PC-3 (cell line): Measurements from ENCODE around the gene SNRNP70. TPM values are rescaled to one million over a fixed set of nuclear protein-coding genes. Genes with fewer than 3 reads are reported as not detected.
"Not testable (repeated sequence)": the region's sequence is repeated elsewhere in the genome, so short reads cannot be mapped to it uniquely, and the experiment has no call there.

ENCODE experiments used
- ATAC-seq: fragments of 200-7000 bp; cut with Tn5 transposase; 2 replicates; pipeline ENCODE4 v1.9.1; 2020; ENCODE audit warnings: mild to moderate bottlenecking, moderate library complexity
- BruUV-seq: library from RNA; stranded (reverse); fragments of 400-500 nt; replicated peaks from 2 replicates; lab custom pipeline; 2021; lab: Mats Ljungman, UMichigan
- CTCF ChIA-PET: fragments of 300-600 bp; sonication (Branson Sonifier 250); formaldehyde crosslinking; loops from one replicate; lab custom pipeline; 2022; ENCODE audit warnings: antibody characterized with exemption; lab: Charles Lee
- POLR2A ChIA-PET: fragments of 300-600 bp; sonication (Branson Sonifier 250); formaldehyde crosslinking; loops from one replicate; lab custom pipeline; 2022; ENCODE audit warnings: antibody characterized with exemption; ENCODE audit not compliant: unreplicated experiment; lab: Charles Lee
- DNase-seq: peaks from one replicate; pipeline ENCODE4 v3.0.0-alpha.2; 2015
- H2AFZ ChIP-seq: fragments of 300-600 bp; sonication (generic); 2 replicates; pipeline ENCODE4 v1.6.0; 2016; ENCODE audit warnings: antibody characterized with exemption, low read length
- H3F3A ChIP-seq: fragments of 300-600 bp; sonication (generic); one replicate; pipeline ENCODE4 v1.6.0; 2017; ENCODE audit warnings: antibody characterized with exemption, low read length, control low read depth, mild to moderate bottlenecking; ENCODE audit not compliant: unreplicated experiment
- H3K27ac ChIP-seq: fragments of 300-600 bp; sonication (generic); 2 replicates; pipeline ENCODE4 v1.5.1; 2016; ENCODE audit warnings: mild to moderate bottlenecking, low read length
- H3K27me3 ChIP-seq: fragments of 300-600 bp; sonication (generic); 2 replicates; pipeline ENCODE4 v1.6.1; 2016; ENCODE audit warnings: low read length, mixed read lengths
- H3K36me3 ChIP-seq: fragments of 300-600 bp; sonication (generic); 2 replicates; pipeline ENCODE4 v1.6.1; 2016; ENCODE audit warnings: low read depth, mixed run types, low read length, mixed read lengths
- H3K4me1 ChIP-seq: fragments of 300-600 bp; sonication (generic); 2 replicates; pipeline ENCODE4 v1.5.1; 2016; ENCODE audit warnings: low read length; ENCODE audit not compliant: insufficient read depth
- H3K4me2 ChIP-seq: fragments of 300-600 bp; sonication (generic); 2 replicates; pipeline ENCODE4 v1.6.0; 2016; ENCODE audit warnings: low read length
- H3K4me3 ChIP-seq: fragments of 300-600 bp; sonication (generic); 2 replicates; pipeline ENCODE4 v1.5.1; 2016; ENCODE audit warnings: mild to moderate bottlenecking, low read length, mixed read lengths
- H3K79me2 ChIP-seq: fragments of 300-600 bp; sonication (generic); 2 replicates; pipeline ENCODE4 v1.6.1; 2017; ENCODE audit warnings: low read length, mixed read lengths
- H3K9ac ChIP-seq: fragments of 300-600 bp; sonication (generic); 2 replicates; pipeline ENCODE4 v1.6.0; 2016; ENCODE audit warnings: mild to moderate bottlenecking, low read length
- H3K9me2 ChIP-seq: fragments of 300-600 bp; sonication (generic); replicated peaks from 2 replicates; pipeline ENCODE4 v1.6.1; 2016; ENCODE audit warnings: mixed run types, low read length, mixed read lengths
- H3K9me3 ChIP-seq: fragments of 300-600 bp; sonication (generic); 2 replicates; pipeline ENCODE4 v1.6.1; 2016; ENCODE audit warnings: low read length, mixed read lengths
- H4K20me1 ChIP-seq: fragments of 300-600 bp; sonication (generic); 2 replicates; pipeline ENCODE4 v1.6.1; 2016; ENCODE audit warnings: low read length, mixed read lengths
- CTCF ChIP-seq: fragments of 300-600 bp; sonication (generic); conservative IDR thresholded peaks from 2 replicates; pipeline ENCODE4 v1.5.1; 2017; ENCODE audit warnings: antibody characterized with exemption, low read depth, mild to moderate bottlenecking, low read length
- EZH2 ChIP-seq: fragments of 300-600 bp; sonication (generic); IDR thresholded peaks from one replicate; pipeline ENCODE4 v1.6.1; 2017; ENCODE audit warnings: antibody characterized with exemption, mild to moderate bottlenecking, low read length; ENCODE audit not compliant: unreplicated experiment
- EZH2phosphoT487 ChIP-seq: fragments of 300-600 bp; sonication (generic); IDR thresholded peaks from 2 replicates; pipeline ENCODE4 v1.6.1; 2018; ENCODE audit warnings: mild to moderate bottlenecking, antibody characterized with exemption, low read length, borderline replicate concordance
- intact Hi-C: fragments of 100-400 bp; cut with micrococcal nuclease; formaldehyde crosslinking; loops from 2 replicates; pipeline ENCODE4 v1.9.0; 2023
- total RNA-seq: library from RNA; depleted of rRNA; stranded (reverse); fragments of >200 nt; gene quantifications from 2 replicates; pipeline ENCODE4 v1.2.3, GENCODE V29; 2014

Gene SNRNP70
- total RNA-seq, 1 experiment from 2014 or later: 367 TPM

GRCh38 chr19:49039736-49040135, 45.5 kb upstream of the SNRNP70 start:
- H4K20me1 ChIP-seq, DNase-seq, CTCF ChIA-PET, H3K79me2 ChIP-seq, H3F3A ChIP-seq, H2AFZ ChIP-seq, H3K4me2 ChIP-seq, intact Hi-C loops, H3K9me3 ChIP-seq, H3K27ac ChIP-seq, ATAC-seq, H3K9me2 ChIP-seq, POLR2A ChIA-PET, H3K4me3 ChIP-seq, BruUV-seq, H3K27me3 ChIP-seq, H3K9ac ChIP-seq, H3K36me3 ChIP-seq: not testable (repeated sequence)
- H3K4me1 ChIP-seq: peaks cover 13% of the 10 kb centered on the region

- DNase-seq (peak; percentile 80), ATAC-seq (peak; percentile 79)
- Histone ChIP-seq H3K27me3 (no peaks in the 10 kb centered on the region), H3K79me2 (no peaks in the 10 kb centered on the region), H3F3A (no peaks in the 10 kb centered on the region), H3K9ac (no peak overlapping the region), H3K36me3 (no peaks in the 10 kb centered on the region), H2AFZ (no peak overlapping the region), H3K9me3 (no peaks in the 10 kb centered on the region), H3K4me2 (no peak overlapping the region; the same call in 1 of the 2 replicates), H4K20me1 (no peaks in the 10 kb centered on the region), H3K4me1 (peaks cover 13% of the 10 kb centered on the region), H3K4me3 (no peak overlapping the region), H3K27ac (no peak overlapping the region), H3K9me2 (no peaks in the 10 kb centered on the region)
- TF ChIP-seq EZH2phosphoT487 (no peak), CTCF (no peak), EZH2 (no peak)
- ChIA-PET POLR2A (no interaction called here), CTCF (no interaction called here)
- BruUV-seq: no TSS peak
- intact Hi-C loops: no loop called here
Measured at GRCh38 chr19:49042177-49042576, 43.1 kb upstream of the SNRNP70 start.

- H3K9ac ChIP-seq, H3K79me2 ChIP-seq, H3K27ac ChIP-seq, H3K27me3 ChIP-seq, H3K4me3 ChIP-seq, H3K9me3 ChIP-seq, CTCF ChIA-PET, DNase-seq, H3K4me2 ChIP-seq, H3K36me3 ChIP-seq, BruUV-seq, intact Hi-C loops, POLR2A ChIA-PET, ATAC-seq, H3K9me2 ChIP-seq, H4K20me1 ChIP-seq, H3F3A ChIP-seq, H2AFZ ChIP-seq: not testable (repeated sequence)
- H3K4me1 ChIP-seq: peaks cover 13% of the 10 kb centered on the region
Measured at GRCh38 chr19:49042666-49043065, 42.6 kb upstream of the SNRNP70 start.

GRCh38 chr19:49043548-49043947, 41.7 kb upstream of the SNRNP70 start, which contains the start of gene CGB5:
TSS of gene CGB5 (plus strand) at chr19:49043848. CDS start at chr19:49044210, 362 bp downstream.
- H3K27me3 ChIP-seq, H3K9me2 ChIP-seq, BruUV-seq, intact Hi-C loops, H3K79me2 ChIP-seq, H3F3A ChIP-seq, H3K9ac ChIP-seq, ATAC-seq, POLR2A ChIA-PET, H3K4me1 ChIP-seq, H3K4me2 ChIP-seq, H3K9me3 ChIP-seq, DNase-seq, H3K4me3 ChIP-seq, CTCF ChIA-PET, H3K36me3 ChIP-seq, H4K20me1 ChIP-seq, H2AFZ ChIP-seq, H3K27ac ChIP-seq: not testable (repeated sequence)

- H3F3A ChIP-seq, H3K9me2 ChIP-seq, H3K9me3 ChIP-seq, POLR2A ChIA-PET, H3K27ac ChIP-seq, H3K4me3 ChIP-seq, H3K27me3 ChIP-seq, H3K79me2 ChIP-seq, DNase-seq, H3K9ac ChIP-seq, H3K4me2 ChIP-seq, CTCF ChIA-PET, H3K4me1 ChIP-seq, H2AFZ ChIP-seq, H4K20me1 ChIP-seq, BruUV-seq, ATAC-seq, intact Hi-C loops, H3K36me3 ChIP-seq: not testable (repeated sequence)
Measured at GRCh38 chr19:49049011-49049410, 36.2 kb upstream of the SNRNP70 start, which contains the start of gene CGB8. TSS of gene CGB8 (minus strand) at chr19:49049111. CDS start at chr19:49048739, 372 bp downstream.

GRCh38 chr19:49049834-49050233, 35.4 kb upstream of the SNRNP70 start:
- DNase-seq, H3K9me2 ChIP-seq, H3K9me3 ChIP-seq, CTCF ChIA-PET, H3K4me1 ChIP-seq, ATAC-seq, BruUV-seq, H2AFZ ChIP-seq, H3K36me3 ChIP-seq, H3K27ac ChIP-seq, H3K27me3 ChIP-seq, H4K20me1 ChIP-seq, H3K9ac ChIP-seq, intact Hi-C loops, H3K4me3 ChIP-seq, H3K79me2 ChIP-seq, POLR2A ChIA-PET, H3F3A ChIP-seq: not testable (repeated sequence)
- peak overlapping the region; percentile 37; the same call in 1 of the 2 replicates for H3K4me2 ChIP-seq
